Stimulated activated CD4-positive, alpha-beta T cell treated with anti-CD3 and anti-CD28 coated beads, Interleukin-1b, Interleukin-23, amount 100 ng/mL, for 24 hours (primary cell): ENCODE data around the gene CSNK1A1.
"Not testable (repeated sequence)": the region's sequence is repeated elsewhere in the genome, so short reads cannot be mapped to it uniquely, and the experiment has no call there.

Experiments used
- DNase-seq, 4 experiments: peaks; one replicate each; pipeline ENCODE4 v3.0.0-alpha.2; 2020; ENCODE audit warnings: low read depth in 4 of 4, low spot score in 1 of 4

The CSNK1A1 gene

DNA sequence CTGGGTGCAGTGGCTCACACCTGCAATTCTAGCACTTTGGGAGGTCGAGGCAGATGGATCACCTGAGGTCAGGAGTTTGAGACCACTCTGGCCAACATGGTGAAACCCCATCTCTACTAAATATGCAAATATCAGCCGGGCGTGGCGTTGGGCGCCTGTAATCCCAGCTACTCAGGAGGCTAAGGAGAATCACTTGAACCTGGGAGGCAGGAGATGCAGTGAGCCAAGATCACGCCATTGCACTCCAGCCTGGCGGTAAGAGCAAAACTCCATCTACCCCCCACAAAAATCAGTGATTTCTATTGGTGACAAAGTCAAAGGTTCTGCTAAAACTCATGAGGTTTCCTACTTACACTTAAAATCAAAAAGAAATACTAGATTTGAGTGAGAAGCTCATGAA lies 18.8 kb downstream of the CSNK1A1 start:
- no peak for DNase-seq

DNA sequence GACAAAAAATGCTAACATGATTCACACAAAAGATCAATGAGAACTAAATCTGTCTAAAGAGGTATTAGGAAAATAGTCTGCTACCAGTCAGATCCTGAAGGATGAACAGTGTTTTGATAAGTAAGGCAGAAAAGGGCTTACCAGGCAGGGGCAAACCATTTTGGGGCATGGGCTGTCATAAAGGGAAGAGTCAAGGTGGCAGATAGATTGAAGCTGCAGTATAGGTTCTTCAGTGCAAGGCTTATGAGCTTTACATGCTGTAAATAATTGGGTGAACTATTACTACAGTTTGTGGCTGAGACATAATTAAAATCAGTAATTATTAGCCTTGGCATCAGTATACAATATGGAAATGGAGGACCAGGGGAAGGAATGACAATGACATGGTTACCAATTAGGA lies 21.8 kb downstream of the CSNK1A1 start:
- DNase-seq: no peak

DNA sequence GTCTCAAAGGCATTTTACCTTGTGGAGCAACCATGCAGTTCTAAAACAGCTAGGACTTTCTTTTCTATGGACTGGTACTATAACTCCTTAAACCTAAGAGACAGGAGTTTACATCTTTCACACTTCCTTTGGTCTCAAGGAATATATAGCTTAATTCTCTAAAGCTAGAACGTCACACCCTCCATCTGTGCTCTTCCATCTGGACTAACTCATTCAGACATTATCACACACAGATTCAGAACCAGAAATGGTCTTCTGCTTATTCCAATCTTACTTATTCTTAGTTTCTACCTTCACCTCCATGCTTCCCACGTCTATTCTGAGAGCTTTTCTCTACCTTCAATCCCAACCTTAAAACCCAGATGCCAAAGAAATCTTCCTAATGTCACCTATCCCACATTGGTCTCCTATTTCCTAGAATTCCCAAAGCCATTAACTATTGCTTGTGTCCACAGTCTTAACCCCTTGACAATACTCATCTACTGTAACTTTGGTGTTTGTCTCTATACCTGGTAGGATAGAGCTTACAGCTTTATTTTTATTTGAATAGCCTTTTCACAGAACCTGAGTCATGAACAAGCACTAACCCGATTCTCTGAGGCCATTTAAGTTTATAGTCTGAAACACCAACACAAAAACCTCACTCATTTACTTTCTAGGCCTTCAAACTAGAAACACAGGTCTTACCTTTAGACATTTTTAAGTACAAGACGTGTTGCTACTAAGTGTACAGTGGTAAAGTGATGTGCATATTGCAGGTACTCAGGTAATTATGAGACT lies 22.8 kb downstream of the CSNK1A1 start:
- no peak for DNase-seq

DNA sequence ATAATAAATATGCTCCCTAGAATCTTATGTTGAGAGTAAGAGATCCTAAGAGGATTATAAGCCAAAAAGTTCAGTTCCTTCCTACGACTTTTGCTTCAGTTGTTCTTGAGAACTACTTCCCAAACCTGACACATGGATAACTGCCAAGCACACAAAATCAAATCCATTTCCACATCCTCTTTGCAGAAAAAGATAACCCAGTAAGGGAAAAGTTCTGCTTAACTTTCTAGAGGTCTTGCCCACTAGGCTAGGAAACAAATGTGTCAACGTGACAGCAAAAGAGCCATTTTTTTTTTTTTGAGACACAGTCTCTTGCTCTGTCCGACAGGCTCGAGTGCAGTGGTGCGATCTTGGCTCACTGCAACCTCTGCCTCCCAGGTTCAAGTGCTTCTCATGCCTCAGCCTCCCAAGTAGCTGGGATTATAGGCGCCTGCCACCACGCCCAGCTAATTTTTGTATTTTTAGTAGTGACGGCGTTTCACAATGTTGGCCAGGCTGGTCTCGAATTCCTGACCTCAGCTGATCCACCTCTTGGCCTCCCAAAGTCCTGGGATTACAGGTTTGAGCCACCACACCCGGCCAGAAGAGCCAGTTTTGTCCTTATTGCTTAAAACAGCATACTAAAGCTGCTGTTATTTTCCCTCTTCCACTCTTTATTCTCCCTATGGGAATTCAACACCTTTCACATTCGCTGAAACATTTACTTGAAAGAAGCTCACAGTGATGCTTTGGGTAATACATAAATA lies 24.2 kb downstream of the CSNK1A1 start:
- DNase-seq: no peak

DNA sequence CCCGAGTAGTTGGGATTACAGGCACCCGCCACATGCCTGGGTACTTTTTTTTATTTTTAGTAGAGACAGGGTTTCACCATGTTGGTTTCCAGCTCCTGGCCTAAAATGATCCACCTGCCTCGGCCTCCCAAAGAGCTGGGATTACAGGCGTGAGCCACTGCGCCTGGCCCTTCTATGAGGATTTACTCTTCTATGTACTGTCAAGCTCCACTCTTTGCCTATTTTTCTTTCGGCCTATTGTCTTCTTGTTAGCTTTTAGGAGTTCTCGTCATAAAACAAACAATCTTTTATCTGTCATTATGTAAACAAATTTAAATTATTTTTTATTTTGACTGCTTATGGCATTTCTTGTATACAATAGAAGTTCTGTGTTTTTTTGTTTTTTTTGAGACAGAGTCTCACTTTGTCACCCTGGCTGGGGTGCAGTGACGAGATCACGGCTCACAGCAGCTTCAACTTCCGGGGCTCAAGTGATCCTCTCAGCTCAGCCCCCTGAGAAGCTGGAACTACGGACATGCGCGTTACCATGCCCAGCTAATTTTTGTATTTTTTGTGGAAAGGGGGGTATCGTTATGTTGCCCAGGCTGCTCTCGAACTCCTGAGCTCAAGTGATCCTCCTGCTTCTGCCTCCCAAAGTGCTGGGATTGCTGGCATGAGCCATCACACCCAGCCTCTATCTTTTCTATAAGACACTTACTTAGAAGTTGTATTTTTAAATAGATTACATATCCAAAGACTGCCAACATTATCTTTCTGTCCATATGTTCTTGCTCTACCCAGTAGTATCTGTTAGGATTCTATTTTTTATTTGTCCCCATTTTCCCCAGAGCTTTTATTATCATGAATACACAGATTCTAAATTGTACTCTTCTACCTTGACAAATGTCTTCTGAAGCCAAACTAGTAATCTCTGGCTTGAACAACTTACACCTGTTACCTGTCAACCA lies 29.2 kb downstream of the CSNK1A1 start:
- DNase-seq: no peak

DNA sequence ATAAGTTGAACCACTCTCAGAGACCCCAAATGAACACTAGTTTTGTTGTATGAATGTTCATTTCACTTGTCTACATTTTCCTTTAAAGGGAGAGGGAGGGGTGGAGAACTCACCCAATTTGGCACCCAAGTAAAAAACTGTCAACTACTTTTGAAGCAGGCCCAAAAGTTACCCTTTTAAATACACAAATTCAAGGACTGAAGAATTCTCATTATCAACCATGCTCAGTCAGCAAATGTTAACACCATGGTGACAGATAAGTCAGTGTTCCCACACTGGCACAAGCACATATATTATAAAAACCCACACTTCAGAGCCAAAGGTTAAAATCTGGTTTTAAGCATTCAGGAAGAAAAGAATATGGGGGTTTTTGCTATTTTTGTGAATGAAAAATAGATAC lies 31.6 kb downstream of the CSNK1A1 start:
- no peak for DNase-seq

DNA sequence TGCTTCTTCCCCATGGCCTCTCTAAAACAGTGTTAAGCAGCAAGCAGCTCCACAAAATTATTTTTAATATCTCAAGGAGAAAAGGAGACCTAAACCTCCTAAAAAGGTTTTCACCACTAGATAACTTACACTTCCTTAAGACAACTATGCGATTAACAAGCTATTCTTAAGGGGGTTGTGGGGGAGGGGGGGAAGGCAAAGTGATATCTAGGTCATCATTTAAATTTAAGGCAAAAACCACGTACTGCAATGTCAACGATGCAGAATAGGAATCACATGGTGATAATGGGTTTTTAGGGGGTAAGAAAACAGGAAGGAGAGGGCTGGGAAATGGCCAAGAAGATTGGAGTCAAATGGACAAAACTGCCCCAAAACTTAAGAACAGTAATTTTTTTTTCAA lies 32.6 kb downstream of the CSNK1A1 start:
- no peak for DNase-seq

DNA sequence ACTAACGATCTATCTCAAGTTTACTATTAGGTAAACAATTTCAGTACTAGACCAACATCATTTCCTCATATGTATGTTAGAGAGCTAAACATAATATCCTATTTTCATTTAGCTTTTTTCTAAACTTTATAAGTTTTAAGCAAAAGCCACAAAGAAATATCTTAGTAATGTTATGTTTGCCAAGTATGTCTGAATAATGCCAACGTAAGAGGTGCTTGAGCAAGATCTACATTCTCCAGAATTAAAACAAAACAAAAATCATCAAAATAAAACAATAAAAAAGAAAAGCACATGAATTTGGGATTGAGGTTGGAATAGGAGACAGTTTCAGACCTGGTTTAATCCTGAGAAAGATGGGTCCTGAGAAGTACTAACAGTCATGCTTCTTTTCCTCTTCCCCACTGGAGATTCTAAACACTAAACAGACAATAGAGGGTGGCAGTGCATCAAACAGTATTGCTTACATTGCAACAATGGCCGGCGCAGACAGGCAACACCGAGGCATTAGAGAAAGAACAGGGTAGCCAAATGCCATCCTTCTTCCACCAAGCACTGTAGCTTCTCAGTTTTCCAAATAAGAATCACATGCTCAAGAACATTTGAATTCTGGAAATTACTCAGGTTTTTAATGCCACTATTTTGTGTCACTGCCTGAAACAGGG lies 33.6 kb downstream of the CSNK1A1 start:
- no peak for DNase-seq

DNA sequence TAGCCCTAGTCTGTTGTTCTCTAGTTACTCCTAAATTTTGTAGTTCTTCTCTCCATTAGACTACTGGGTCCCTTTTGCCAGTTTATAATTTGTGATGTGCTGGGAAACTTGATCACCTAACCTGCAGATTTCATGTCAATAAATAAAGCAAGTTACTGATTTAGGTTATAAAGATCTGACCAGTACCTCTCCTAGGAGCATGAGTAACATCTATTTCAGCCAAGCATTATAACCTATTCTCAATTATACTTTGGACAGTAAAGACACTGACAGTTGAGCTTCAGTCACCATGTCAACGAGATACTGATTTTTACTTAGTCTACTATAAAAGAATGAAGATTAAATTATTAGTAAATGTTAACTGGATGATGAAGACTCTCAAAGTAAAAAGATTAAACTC lies 36.7 kb downstream of the CSNK1A1 start:
- DNase-seq: no peak

DNA sequence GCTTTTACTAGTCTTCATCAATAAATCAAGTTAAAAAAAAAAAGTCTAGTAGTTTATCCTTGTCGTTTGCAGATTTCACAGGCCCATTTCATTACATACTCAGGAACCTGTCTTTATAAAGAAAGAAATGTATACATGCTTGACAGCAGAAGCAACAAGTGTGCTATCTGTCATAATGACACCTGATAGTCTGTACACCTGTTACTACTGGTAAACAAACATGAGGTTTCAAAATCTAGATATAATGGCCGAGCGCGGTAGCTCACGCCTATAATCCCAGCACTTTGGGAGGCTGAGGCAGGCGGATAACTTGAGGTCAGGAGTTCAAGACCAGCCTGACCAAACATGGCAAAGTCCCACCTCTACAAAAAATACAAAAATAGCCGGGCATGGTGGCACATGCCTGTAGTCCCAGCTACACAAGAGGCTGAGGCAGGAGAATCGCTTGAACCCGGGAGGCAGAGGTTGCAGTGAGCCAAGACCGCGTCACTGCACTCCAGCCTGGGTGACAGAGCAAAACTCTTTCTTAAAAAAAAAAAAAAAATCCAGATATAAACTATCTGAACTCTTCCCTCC lies 37.8 kb downstream of the CSNK1A1 start:
- not testable (repeated sequence) for DNase-seq

DNA sequence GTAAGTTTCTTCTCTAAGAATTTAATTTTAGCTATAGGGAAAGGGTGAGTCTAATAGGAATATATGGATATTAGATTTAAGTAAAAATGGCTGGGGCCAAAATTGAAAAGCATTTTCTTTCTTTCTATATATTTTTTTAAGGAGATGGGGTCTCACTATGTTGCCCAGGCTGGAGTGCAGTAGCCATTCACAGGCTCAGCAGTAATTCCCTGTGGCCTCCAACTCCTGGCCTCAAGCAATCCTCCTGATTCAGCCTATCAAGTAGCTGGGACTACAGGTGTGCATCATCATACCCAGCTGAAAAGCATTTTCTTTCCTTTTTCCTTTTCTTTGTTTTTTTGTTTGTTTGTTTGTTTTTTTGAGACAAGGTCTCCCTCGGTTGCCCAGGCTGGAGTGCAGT lies 41.1 kb downstream of the CSNK1A1 start:
- DNase-seq: no peak

DNA sequence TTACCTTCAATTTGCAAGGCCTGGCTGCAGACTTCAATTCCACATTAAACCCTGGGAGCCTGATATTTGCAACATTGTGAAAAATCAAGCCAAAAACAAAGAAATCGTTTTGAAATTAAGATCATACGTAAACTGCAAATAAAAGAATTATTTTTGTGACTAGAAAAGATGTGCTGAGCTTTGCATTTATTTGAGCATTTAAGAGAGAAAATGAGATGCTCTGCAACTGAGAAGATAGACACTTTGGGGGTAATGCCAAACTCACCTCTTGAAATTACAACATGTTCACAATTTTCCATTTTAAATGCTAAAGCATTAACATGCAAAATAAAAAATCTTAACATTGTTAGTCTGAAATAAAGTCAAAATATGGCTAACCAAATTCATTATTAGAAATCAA lies 46.6 kb downstream of the CSNK1A1 start:
- no peak for DNase-seq

DNA sequence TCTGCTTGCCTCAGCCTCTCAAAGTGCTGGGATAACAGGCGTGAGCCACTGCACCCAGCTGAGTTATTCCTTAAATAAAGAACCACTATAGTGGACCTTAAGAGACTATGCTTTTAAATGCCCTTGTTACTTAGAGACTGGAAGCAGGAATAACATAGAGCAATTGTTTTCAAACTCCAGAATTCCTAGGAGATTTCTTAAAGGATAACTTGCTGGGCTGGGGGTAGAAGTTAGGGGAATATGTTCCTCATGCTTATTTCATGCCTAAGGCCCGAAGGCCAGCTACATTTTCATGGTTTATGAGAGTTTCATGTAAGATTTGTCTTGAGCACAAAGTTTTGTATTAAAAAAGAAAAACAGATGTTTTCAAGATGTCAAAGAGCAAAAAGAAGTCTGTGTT lies 48.2 kb downstream of the CSNK1A1 start:
- no peak for DNase-seq

DNA sequence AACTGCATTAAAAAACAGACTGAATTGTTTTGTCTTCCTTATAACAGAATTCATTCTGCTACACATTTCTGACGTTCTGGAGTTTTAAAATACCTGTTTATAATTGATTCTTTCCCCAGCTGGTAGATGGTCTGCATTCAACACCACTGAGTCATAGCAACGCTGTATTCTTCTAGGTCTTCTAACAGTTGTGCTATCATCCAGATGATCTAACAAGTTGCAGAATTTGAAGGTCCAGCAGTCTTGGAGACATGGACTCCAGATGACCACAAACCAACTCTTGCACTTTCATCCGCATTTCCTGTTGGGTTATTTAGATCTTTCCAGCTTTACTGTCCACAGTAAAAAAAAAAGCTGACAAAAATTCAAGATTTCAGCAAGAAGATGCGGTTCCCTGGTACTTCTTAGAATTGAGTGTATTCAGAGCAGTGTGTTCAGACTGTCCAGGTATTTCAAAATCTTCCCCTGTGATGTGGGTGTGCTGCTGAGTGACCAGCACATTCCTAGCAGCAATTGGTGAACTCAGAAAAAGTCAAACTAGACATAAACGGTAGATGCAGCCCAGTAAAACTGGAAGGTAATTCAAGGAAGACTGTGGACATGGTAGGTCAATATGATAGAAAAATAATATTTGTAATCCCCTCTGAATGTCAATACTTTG lies 50.2 kb downstream of the CSNK1A1 start:
- no peak for DNase-seq

DNA sequence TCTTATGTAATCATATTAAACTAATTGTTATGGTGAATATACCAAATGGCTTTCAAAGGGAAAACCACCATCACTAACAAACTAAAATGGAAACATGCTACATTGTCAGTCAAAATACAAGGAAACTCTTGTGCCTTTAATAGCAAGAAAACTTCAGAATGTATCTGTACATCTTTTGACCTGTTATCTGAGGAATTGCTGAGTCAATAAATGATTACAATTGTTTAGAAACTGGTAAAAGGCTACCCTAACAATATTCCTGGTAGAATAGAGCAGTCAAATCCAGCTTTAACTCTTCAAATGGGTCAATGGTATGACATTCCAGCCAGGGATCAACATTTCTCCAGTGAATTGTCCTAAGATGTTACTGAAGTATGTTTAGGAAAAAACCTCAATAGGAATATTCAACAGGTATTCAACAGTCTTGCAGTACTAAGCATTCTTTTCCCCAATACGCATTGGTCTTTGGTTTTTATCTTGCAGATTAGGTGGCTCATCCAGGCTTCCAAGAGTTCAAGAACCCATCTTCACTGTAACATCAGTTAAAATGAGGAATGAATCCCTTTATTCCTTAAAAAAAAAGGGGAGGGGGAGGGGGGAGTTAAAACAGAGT lies 52.4 kb downstream of the CSNK1A1 start:
- no peak for DNase-seq

DNA sequence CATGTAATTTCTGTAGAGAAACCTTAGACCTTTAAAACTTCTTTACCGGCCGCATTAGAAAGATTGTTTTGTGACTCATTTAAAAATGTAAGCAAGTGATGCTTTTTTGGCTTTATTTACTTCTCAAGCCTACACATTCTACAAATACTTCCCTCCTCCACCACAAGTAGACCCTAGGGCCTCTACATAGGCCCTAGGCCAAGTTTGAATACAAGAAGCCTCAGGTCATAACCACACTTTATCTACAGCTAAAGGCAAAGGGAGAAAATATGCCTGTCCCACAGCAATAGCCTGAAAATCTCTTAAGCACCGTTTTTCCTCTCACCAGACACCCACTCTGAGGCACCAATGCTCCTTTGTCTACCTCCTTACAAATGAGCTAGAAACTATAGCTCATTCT lies 53.9 kb downstream of the CSNK1A1 start:
- DNase-seq: no peak

DNA sequence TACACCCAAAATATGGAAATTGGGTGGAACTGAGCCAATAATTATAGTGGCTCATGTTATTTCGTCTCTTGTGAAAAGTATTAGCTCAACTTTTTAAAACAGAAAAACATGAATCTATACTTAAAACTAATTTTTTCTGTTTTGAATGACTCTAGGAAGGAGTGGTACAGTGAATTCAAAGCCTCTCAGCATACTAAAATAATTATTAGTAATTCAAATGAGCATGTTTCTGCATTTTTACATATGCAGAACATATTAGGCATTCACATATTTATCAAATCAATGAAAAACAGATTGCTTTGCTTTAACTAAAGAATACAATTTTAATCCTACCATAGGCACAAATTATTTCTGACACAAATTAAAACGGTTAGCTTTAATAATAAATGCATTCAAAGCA lies 54.3 kb downstream of the CSNK1A1 start:
- DNase-seq: no peak

DNA sequence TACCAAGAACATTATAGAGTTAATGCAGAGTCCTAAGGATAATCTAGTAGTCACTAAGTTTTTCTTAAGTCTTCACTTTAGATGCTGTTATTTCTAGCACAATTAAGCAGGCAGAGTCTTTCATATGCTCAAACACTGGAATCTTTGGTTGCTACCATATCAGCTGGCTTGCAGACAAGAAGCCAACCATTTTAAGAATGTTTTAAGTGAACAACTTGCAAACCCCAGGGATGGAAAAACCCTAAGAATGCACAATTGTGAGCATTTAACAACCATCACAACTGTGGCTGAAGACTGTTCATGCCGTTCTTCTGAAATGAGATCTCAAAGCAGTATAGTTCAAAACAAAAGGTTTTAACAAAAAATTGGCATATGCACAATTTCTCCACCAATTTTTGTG lies 55.1 kb downstream of the CSNK1A1 start:
- no peak for DNase-seq

DNA sequence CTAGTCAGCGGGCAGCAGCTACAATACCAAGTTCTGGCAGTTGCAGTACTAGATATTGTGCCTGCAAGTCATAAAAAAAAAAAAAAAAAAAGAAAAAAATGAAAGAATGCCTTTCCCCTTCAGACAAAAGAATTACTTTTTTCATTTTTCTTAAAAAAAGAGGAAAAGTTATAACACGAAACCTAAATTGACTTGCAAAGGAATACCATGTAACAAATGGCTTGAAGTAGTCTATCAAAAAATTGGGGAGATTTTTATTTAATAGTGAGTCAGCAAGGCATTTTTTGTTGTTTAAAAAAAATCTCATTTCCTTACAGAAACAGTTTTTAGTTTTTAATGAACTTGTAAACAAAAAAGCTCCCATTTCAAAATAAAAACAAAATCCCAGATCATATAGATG lies 55.6 kb downstream of the CSNK1A1 start:
- DNase-seq: no peak

DNA sequence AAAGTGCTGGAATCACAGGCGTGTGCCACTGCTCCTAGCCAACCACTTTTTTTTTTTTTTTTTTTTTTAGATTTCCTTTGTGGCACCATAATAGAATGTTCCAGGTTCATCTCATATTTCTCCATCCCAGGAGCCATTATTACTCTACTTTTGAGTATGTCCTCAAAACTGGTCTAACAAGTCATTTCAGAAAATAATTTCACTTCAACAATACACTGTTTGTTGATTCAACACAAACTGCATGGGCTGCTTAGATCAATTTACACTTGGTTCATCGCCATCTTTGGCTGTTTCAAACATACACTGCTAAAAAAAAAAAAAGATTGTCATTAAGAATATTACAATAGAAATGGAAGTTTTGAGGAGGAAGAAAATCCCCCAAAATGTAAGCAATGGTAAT lies 57.9 kb downstream of the CSNK1A1 start:
- DNase-seq: no peak
